ENCODE measurements around the gene CCR7. TPM values are rescaled to one million over a fixed set of nuclear protein-coding genes. Genes with fewer than 3 reads are reported as not detected.

Gene CCR7
- total RNA-seq, 1 donor: not detected

- H3K4me3 ChIP-seq (ENCODE audit: insufficient read depth, low read length): no peak overlapping the region
- no peak overlapping the region for H3K27ac ChIP-seq (ENCODE audit: low read depth, low read length)
- no peaks in the 10 kb centered on the region for H3K9me3 ChIP-seq (ENCODE audit: low read depth, low read length)
- no peaks in the 10 kb centered on the region for H3K79me2 ChIP-seq (ENCODE audit: insufficient read depth, low read length)
- no peak for DNase-seq (ENCODE audit: insufficient read length, low spot score, missing footprints)
- H3K4me2 ChIP-seq (ENCODE audit: insufficient read depth, low read length): no peak overlapping the region
- H2AFZ ChIP-seq (ENCODE audit: low read length): peak overlapping the region; percentile 20
- H3K27me3 ChIP-seq (ENCODE audit: insufficient read depth, low read length): no peaks in the 10 kb centered on the region
- H3K4me1 ChIP-seq (ENCODE audit: insufficient read depth, low read length): peaks cover 16% of the 10 kb centered on the region
- no peaks in the 10 kb centered on the region for H3K36me3 ChIP-seq (ENCODE audit: insufficient read depth, low read length)
- H4K20me1 ChIP-seq (ENCODE audit: insufficient read depth, low read length): no peaks in the 10 kb centered on the region
- TF ChIP-seq, protein P1, sequence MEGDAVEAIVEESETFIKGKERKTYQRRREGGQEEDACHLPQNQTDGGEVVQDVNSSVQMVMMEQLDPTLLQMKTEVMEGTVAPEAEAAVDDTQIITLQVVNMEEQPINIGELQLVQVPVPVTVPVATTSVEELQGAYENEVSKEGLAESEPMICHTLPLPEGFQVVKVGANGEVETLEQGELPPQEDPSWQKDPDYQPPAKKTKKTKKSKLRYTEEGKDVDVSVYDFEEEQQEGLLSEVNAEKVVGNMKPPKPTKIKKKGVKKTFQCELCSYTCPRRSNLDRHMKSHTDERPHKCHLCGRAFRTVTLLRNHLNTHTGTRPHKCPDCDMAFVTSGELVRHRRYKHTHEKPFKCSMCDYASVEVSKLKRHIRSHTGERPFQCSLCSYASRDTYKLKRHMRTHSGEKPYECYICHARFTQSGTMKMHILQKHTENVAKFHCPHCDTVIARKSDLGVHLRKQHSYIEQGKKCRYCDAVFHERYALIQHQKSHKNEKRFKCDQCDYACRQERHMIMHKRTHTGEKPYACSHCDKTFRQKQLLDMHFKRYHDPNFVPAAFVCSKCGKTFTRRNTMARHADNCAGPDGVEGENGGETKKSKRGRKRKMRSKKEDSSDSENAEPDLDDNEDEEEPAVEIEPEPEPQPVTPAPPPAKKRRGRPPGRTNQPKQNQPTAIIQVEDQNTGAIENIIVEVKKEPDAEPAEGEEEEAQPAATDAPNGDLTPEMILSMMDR (IDR thresholded peaks at IDR 0.05; ENCODE audit: extremely low read depth, low read depth, low read length): no peak
Observed at GRCh38 chr17:40506786-40507185, 58.5 kb downstream of the CCR7 start.

Other genes with a start within 250 kb of the CCR7 start
- 1.8 and 2.7 TPM in 2 replicates for gene GJD3, start 200.7 kb downstream of the CCR7 start, total RNA-seq
- 14.5 and 15.9 TPM in 2 replicates for gene TOP2A, start 147.6 kb downstream of the CCR7 start, total RNA-seq
- 666 and 801 TPM in 2 replicates for gene IGFBP4, start 122.0 kb downstream of the CCR7 start, total RNA-seq
- under 0.01 and 0.29 TPM in 2 replicates for gene TNS4, start 63.8 kb downstream of the CCR7 start, total RNA-seq
- gene SMARCE1, start 82.3 kb upstream of the CCR7 start, total RNA-seq: 101 and 107 TPM in 2 replicates
- under 0.01 TPM in 2 replicates for gene KRT222, start 99.7 kb upstream of the CCR7 start, total RNA-seq
- not detected in 2 replicates for gene KRT24, start 138.3 kb upstream of the CCR7 start, total RNA-seq
- not detected in 2 replicates for gene KRT25, start 189.9 kb upstream of the CCR7 start, total RNA-seq
- not detected in 2 replicates for gene KRT26, start 206.7 kb upstream of the CCR7 start, total RNA-seq
- gene KRT27, start 217.1 kb upstream of the CCR7 start, total RNA-seq: not detected in 2 replicates
- not detected in 2 replicates for gene KRT28, start 234.5 kb upstream of the CCR7 start, total RNA-seq

All from osteoblast (primary cell).